Stimulated activated CD4-positive, alpha-beta T cell treated with anti-CD3 and anti-CD28 coated beads, TNF-alpha, amount 100 ng/mL, for 48 hours (primary cell): ENCODE results near the gene NUP50.

ENCODE experiments used
- DNase-seq, 3 donors: peaks; one replicate each; pipeline ENCODE4 v3.0.0-alpha.2; 2020; ENCODE audit warnings: low read depth in 3 of 3

The NUP50 gene

GRCh38 chr22:45163451-45164269 lies at the start of gene NUP50:
TSS of gene NUP50 (plus strand) at chr22:45163925. CDS start at chr22:45168178, 4,253 bp downstream.
- DNase-seq = peak; percentile 86 to 94 (median 92)

- no peak for DNase-seq
Measured at GRCh38 chr22:45120440-45120839, 43.3 kb upstream of the NUP50 start.

- DNase-seq = no peak
Measured at GRCh38 chr22:45120931-45121330, 42.8 kb upstream of the NUP50 start.

- DNase-seq = no peak
Measured at GRCh38 chr22:45124176-45124847, 39.4 kb upstream of the NUP50 start.

- DNase-seq = no peak
Measured at GRCh38 chr22:45125188-45125587, 38.5 kb upstream of the NUP50 start.

- DNase-seq = no peak
Measured at GRCh38 chr22:45127866-45128265, 35.9 kb upstream of the NUP50 start.

- peak; percentile 6 to 31 (median 26) for DNase-seq
Measured at GRCh38 chr22:45129703-45130524, 33.8 kb upstream of the NUP50 start.

GRCh38 chr22:45130891-45131290 lies 32.8 kb upstream of the NUP50 start:
- DNase-seq = no peak

GRCh38 chr22:45131749-45132148 lies 32.0 kb upstream of the NUP50 start:
- DNase-seq = no peak

- no peak for DNase-seq
Measured at GRCh38 chr22:45134313-45134712, 29.4 kb upstream of the NUP50 start.

GRCh38 chr22:45136594-45136993 lies 27.1 kb upstream of the NUP50 start:
- no peak for DNase-seq

GRCh38 chr22:45139693-45140092 lies 24.0 kb upstream of the NUP50 start:
- no peak for DNase-seq

- DNase-seq = no peak
Measured at GRCh38 chr22:45142376-45142775, 21.3 kb upstream of the NUP50 start.

GRCh38 chr22:45144916-45145315 lies 18.8 kb upstream of the NUP50 start:
- DNase-seq = no peak

- DNase-seq = no peak
Measured at GRCh38 chr22:45149671-45150070, 14.1 kb upstream of the NUP50 start.

- DNase-seq = no peak
Measured at GRCh38 chr22:45150139-45150538, 13.6 kb upstream of the NUP50 start.

- DNase-seq = no peak
Measured at GRCh38 chr22:45151503-45151902, 12.2 kb upstream of the NUP50 start.

- DNase-seq = no peak
Measured at GRCh38 chr22:45154383-45154782, 9.3 kb upstream of the NUP50 start.

- DNase-seq = no peak
Measured at GRCh38 chr22:45155050-45155840, 8.5 kb upstream of the NUP50 start.

GRCh38 chr22:45157907-45158306 lies 5.8 kb upstream of the NUP50 start:
- no peak for DNase-seq

- no peak for DNase-seq
Measured at GRCh38 chr22:45159652-45160462, 3.9 kb upstream of the NUP50 start.
